Measurements from ENCODE around the gene CEP76.

The CEP76 gene

DNA sequence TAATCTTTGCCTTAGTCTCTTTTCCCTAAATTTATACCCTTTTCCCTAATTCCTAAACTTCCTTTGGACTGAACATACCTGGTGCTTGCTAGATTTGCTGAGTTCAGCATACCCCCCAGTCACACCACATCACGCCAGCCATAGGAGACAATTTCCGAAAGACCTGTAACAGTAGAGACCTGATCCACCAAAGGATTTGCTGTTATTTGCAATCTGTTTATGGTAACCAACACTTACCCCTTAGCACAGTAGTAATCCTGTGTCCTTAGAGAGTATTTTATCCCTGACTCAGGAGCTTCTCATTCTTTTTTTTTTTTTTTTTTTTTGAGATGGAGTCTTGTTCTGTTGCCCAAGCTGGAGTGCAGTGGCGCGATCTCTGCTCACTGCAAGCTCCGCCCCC lies 8.9 kb upstream of the CEP76 start:
- DNase-seq (ENCODE audit: low spot score): no peak
- in situ Hi-C loops (cut with MboI; ENCODE audit: low pct_unique_long_range_greater_than_20kb, low sequenced_read_pairs, unreplicated experiment): no loop called here
- TF ChIP-seq, protein P1, sequence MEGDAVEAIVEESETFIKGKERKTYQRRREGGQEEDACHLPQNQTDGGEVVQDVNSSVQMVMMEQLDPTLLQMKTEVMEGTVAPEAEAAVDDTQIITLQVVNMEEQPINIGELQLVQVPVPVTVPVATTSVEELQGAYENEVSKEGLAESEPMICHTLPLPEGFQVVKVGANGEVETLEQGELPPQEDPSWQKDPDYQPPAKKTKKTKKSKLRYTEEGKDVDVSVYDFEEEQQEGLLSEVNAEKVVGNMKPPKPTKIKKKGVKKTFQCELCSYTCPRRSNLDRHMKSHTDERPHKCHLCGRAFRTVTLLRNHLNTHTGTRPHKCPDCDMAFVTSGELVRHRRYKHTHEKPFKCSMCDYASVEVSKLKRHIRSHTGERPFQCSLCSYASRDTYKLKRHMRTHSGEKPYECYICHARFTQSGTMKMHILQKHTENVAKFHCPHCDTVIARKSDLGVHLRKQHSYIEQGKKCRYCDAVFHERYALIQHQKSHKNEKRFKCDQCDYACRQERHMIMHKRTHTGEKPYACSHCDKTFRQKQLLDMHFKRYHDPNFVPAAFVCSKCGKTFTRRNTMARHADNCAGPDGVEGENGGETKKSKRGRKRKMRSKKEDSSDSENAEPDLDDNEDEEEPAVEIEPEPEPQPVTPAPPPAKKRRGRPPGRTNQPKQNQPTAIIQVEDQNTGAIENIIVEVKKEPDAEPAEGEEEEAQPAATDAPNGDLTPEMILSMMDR (IDR thresholded peaks at IDR 0.05; ENCODE audit: extremely low read depth, insufficient read depth, missing control alignments): no peak

DNA sequence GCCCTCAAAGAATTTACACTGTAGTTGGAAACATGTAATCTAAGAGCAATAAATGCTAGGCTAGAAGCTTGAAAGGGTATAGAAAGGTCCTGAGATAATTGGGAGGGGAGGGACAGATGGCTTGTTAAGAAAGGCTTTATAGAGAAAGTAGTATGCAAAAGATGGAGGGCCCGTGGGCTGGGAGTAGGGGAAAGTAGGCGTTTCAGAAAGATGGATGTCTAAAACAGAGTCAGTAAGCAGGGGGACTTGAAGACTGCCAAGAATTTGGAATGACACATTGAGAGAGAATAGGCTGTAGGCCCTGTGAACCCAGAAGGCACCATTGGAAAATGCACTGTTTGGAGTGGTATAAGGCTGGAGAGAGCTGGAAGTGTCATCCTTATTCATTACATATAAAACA lies 1.1 kb upstream of the CEP76 start:
- no peak for DNase-seq (ENCODE audit: low spot score)
- TF ChIP-seq, protein P1 (IDR thresholded peaks at IDR 0.05; ENCODE audit: extremely low read depth, insufficient read depth, missing control alignments): no peak
- in situ Hi-C loops (cut with MboI; ENCODE audit: low pct_unique_long_range_greater_than_20kb, low sequenced_read_pairs, unreplicated experiment): no loop called here

DNA sequence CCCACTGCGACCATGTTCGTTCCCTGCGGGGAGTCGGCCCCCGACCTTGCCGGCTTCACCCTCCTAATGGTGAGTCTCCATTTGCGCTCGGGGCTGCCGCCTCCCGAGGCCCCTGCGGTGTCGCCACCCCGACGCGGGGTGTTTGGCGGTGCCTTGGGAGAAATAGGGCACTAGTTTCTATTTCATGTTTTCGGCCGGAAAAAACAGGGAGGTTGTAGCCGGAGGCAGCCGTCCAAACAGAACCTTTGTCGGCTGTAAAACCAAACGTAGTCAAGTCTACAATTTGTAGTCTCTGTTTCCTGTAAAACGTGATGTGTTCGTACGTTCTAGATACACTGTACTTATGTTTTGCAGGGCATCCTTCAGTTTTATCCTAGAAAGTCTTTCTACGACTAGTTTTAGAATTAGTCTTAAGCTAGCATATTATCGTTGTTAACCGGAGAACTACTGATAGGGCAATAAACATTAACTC lies 609 bp upstream of the CEP76 start:
- DNase-seq (ENCODE audit: low spot score): no peak
- in situ Hi-C loops (cut with MboI; ENCODE audit: low pct_unique_long_range_greater_than_20kb, low sequenced_read_pairs, unreplicated experiment): no loop called here
- TF ChIP-seq, protein P1 (IDR thresholded peaks at IDR 0.05; ENCODE audit: extremely low read depth, insufficient read depth, missing control alignments): no peak

DNA sequence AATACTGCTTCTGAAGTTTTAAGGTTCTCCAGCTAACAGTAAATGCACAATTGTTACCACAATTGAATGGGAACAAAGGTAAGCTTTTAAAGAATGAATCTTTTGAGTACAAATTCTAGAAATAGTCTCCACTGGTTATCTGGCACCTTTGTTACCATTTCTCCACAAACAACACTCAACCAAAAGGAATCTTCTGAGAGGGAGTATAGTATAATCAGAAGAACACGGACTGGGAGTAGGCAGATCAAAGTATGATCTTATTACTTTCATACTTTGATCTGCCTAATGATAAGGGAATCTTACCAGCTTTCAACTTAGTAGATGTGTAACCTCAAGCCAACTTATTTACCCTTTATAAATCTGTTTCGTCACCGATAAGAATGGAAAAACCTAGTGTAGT lies 1.4 kb downstream of the CEP76 start:
- TF ChIP-seq, protein P1 (IDR thresholded peaks at IDR 0.05; ENCODE audit: extremely low read depth, insufficient read depth, missing control alignments): no peak
- in situ Hi-C loops (cut with MboI; ENCODE audit: low pct_unique_long_range_greater_than_20kb, low sequenced_read_pairs, unreplicated experiment): no loop called here
- no peak for DNase-seq (ENCODE audit: low spot score)

DNA sequence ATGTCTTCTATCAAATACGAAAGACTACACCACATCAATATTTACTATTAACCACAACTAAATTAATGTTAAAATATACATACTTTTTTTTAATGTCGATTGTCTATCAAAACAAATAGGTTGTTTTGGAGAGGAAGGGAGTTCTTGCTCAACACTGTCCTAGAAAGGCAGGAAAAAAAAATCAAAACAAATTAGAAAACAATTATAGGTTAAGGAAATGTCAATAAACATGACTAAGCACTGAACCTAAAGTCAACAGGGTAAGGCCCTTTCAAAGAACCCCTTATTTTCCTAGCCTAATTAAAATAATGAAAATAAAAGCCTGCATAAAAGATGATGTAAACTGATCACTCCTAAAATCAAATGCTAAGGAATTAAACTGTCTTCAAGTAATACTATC lies 2.8 kb downstream of the CEP76 start:
- TF ChIP-seq, protein P1 (IDR thresholded peaks at IDR 0.05; ENCODE audit: extremely low read depth, insufficient read depth, missing control alignments): no peak

DNA sequence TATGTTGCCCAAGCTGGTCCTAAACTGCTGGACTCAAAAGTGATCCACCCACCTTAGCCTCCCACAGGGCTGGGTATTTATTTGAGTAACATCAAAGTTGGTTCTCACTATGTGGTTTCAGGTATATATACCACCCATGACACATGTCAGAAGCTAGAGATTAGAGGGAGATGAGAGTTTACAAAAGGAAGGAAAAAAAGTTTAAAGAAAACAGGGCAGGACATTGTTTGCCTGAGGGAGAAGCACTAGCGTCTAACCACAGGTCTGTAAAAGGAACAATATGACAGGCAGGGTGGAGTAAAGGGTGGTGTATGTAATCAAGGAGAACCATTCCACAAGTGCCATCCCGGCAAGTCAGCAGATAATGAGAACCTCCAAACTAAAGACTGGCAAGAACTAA lies 8.5 kb downstream of the CEP76 start:
- no peak for DNase-seq (ENCODE audit: low spot score)
- TF ChIP-seq, protein P1 (IDR thresholded peaks at IDR 0.05; ENCODE audit: extremely low read depth, insufficient read depth, missing control alignments): no peak
- in situ Hi-C loops (cut with MboI; ENCODE audit: low pct_unique_long_range_greater_than_20kb, low sequenced_read_pairs, unreplicated experiment): no loop called here

More for the DNA sequence above, 2.8 kb downstream of the CEP76 start:
- in situ Hi-C loops (cut with MboI; ENCODE audit: low pct_unique_long_range_greater_than_20kb, low sequenced_read_pairs, unreplicated experiment): no loop called here
- DNase-seq (ENCODE audit: low spot score): no peak

DNA sequence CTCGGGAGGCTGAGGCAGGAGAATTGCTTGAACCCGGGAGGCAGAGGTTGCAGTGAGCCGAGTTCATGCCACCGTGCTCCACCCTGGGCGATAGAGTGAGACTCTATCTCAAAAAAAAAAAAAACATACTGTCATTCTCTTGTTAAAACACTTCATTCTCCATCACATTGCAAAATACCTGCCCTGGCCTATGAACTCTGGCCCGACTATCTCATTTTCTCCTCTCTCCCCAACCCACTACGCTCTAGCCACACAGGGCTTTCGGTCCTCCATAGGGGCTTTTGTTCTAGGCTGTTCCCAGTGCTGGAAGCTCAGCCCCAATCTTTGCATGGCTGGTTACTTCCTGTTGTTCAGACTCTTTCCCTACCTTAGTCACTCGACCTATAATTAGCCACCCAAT lies 10.3 kb downstream of the CEP76 start:
- TF ChIP-seq, protein P1 (IDR thresholded peaks at IDR 0.05; ENCODE audit: extremely low read depth, insufficient read depth, missing control alignments): no peak
- in situ Hi-C loops (cut with MboI; ENCODE audit: low pct_unique_long_range_greater_than_20kb, low sequenced_read_pairs, unreplicated experiment): no loop called here
- no peak for DNase-seq (ENCODE audit: low spot score)
